Measurements from ENCODE around the gene FBXO45. TPM values are rescaled to one million over a fixed set of nuclear protein-coding genes. Genes with fewer than 3 reads are reported as not detected.
"Not testable (repeated sequence)": the region's sequence is repeated elsewhere in the genome, so short reads cannot be mapped to it uniquely, and the experiment has no call there.

The FBXO45 gene
- total and polyA plus RNA-seq, 4 donors: 3.1 to 7.9 (median 5.0) TPM

GRCh38 chr3:196636369-196637349, 68.2 kb downstream of the FBXO45 start:
- Histone ChIP-seq H3K36me3 (ENCODE audit: control insufficient read depth in 1 of 2, insufficient read depth in 2 of 2, low read length in 1 of 2) (no peaks in the 10 kb centered on the region), H3K9me3 (ENCODE audit: control insufficient read depth, low read length) (no peaks in the 10 kb centered on the region), H3K4me3 (ENCODE audit: low read length in 2 of 2) (no peak overlapping the region), H3K4me1 (ENCODE audit: control insufficient read depth in 1 of 2, insufficient read depth in 2 of 2, low read length in 2 of 2) (no peaks in the 10 kb centered on the region), H3K27me3 (ENCODE audit: control insufficient read depth in 1 of 2, insufficient read depth in 2 of 2, low read length in 1 of 2) (no peaks in the 10 kb centered on the region), H3K27ac (ENCODE audit: low read depth in 1 of 2, low read length in 2 of 2) (no peak overlapping the region)
- intact Hi-C loops (cut with DNase I): no loop called here
- WGBS, 2 donors: 56 to 67% methylated on average over 20 of the region's 20 CpGs
- ATAC-seq (ENCODE audit: low FRiP score) (no peak), DNase-seq (peak in 1 of 2 donors; percentile 75)

DNA sequence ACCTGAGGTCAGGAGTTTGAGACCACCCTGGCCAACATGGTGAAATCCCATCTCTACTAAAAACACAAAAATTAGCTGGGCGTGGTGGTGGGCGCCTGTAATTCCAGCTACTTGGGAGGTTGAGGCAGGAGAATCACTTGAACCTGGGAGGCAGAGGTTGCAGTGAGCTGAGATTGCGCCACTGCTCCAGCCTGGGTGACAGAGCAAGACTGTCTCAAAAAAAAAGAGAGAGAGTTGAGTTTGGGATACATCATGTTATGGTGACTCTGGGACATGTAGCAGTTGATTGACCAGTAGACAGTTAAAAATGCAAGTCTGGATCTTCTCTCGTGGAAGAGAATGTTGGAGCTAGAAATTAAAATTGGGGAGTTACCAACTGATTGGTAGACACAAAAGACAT, 69.5 kb downstream of the FBXO45 start:
- H3K27ac ChIP-seq (ENCODE audit: low read depth in 1 of 2, low read length in 2 of 2); H3K4me1 ChIP-seq (ENCODE audit: control insufficient read depth in 1 of 2, insufficient read depth in 2 of 2, low read length in 2 of 2); intact Hi-C loops (cut with DNase I); DNase-seq; H3K27me3 ChIP-seq (ENCODE audit: control insufficient read depth in 1 of 2, insufficient read depth in 2 of 2, low read length in 1 of 2); H3K4me3 ChIP-seq (ENCODE audit: low read length in 2 of 2); H3K36me3 ChIP-seq (ENCODE audit: control insufficient read depth in 1 of 2, insufficient read depth in 2 of 2, low read length in 1 of 2); ATAC-seq (ENCODE audit: low FRiP score); H3K9me3 ChIP-seq (ENCODE audit: control insufficient read depth, low read length): not testable (repeated sequence)
- WGBS, 2 donors: 88 to 90% methylated on average over 4 of the region's 4 CpGs

Other genes with a start within 250 kb of the FBXO45 start
- gene TM4SF19, start 230.3 kb upstream of the FBXO45 start, total RNA-seq: 1 to 10 TPM in 1 of 2 donors, under 1 TPM in 1; 0.75 to 1.2 TPM
- gene TM4SF19, start 230.3 kb upstream of the FBXO45 start, polyA plus RNA-seq: under 1 TPM in 1 of 2 donors, not detected in 1; 0.88 TPM
- gene UBXN7, start 136.2 kb upstream of the FBXO45 start, total RNA-seq: 10 to 100 TPM; 40.4 to 57.1 TPM
- 1 to 10 TPM; 7.7 to 9.4 TPM for gene UBXN7, start 136.2 kb upstream of the FBXO45 start, polyA plus RNA-seq
- 10 to 100 TPM; 30.2 to 34.9 TPM for gene RNF168, start 64.9 kb upstream of the FBXO45 start, total RNA-seq
- 1 to 10 TPM; 4.5 to 6.9 TPM for gene RNF168, start 64.9 kb upstream of the FBXO45 start, polyA plus RNA-seq
- not detected for gene SMCO1, start 53.3 kb upstream of the FBXO45 start, total RNA-seq
- gene SMCO1, start 53.3 kb upstream of the FBXO45 start, polyA plus RNA-seq: not detected
- 10 to 100 TPM; 11.0 to 11.4 TPM for gene WDR53, start 106 bp upstream of the FBXO45 start, total RNA-seq
- 1 to 10 TPM; 3.4 to 5.7 TPM for gene WDR53, start 106 bp upstream of the FBXO45 start, polyA plus RNA-seq
- gene NRROS, start 71.0 kb downstream of the FBXO45 start, total RNA-seq: 10 to 100 TPM in 1 of 2 donors, 1 to 10 TPM in 1; 7.6 to 17.3 TPM
- gene NRROS, start 71.0 kb downstream of the FBXO45 start, polyA plus RNA-seq: 1 to 10 TPM in 1 of 2 donors, under 1 TPM in 1; 0.43 to 2.0 TPM
- gene CEP19, start 143.6 kb downstream of the FBXO45 start, total RNA-seq: 1 to 10 TPM in 1 of 2 donors, under 1 TPM in 1; 0.84 to 1.4 TPM
- 1 to 10 TPM; 1.4 to 1.8 TPM for gene CEP19, start 143.6 kb downstream of the FBXO45 start, polyA plus RNA-seq
- 10 to 100 TPM; 13.6 to 16.7 TPM for gene PIGX, start 143.7 kb downstream of the FBXO45 start, total RNA-seq
- gene PIGX, start 143.7 kb downstream of the FBXO45 start, polyA plus RNA-seq: 10 to 100 TPM; 11.5 to 15.3 TPM
- gene PAK2, start 171.2 kb downstream of the FBXO45 start, total RNA-seq: 10 to 100 TPM; 56.0 to 59.5 TPM
- gene PAK2, start 171.2 kb downstream of the FBXO45 start, polyA plus RNA-seq: 10 to 100 TPM; 14.2 to 18.3 TPM